Adipose tissue (tissue), 3 donors: ENCODE results near the gene TMEM19. TPM values are rescaled to one million over a fixed set of nuclear protein-coding genes. Genes with fewer than 3 reads are reported as not detected.
"Not testable (repeated sequence)": the region's sequence is repeated elsewhere in the genome, so short reads cannot be mapped to it uniquely, and the experiment has no call there.

Experiments used
- H3K27ac ChIP-seq: one replicate; pipeline ENCODE4 v1.5.1; 2013; ENCODE audit warnings: low read depth, low read length
- WGBS, 3 donors: extraction: QIAGEN DNeasy Blood & Tissue Kit; methylation state at CpG; one replicate each; pipeline ENCODE4 v1.1.7; 2013; 5-methylcytosine and 5-hydroxymethylcytosine counted together
- polyA plus RNA-seq, 3 donors: library from polyadenylated mRNA; stranded (reverse); fragments of 200-250 nt; gene quantifications; one replicate each; pipeline ENCODE4 v1.2.3, GENCODE V29; 2013
- donor health status: healthy with polysubstance abuse.
- donor health status: Bipolar disorder and iron deficiency.
- donor health status: healthy.

Gene TMEM19
- polyA plus RNA-seq, 3 donors: 5.8 to 11.0 (median 8.0) TPM

GRCh38 chr12:71702181-71702580 lies 16.3 kb downstream of the TMEM19 start:
- 94 to 99% (median 96%) methylated on average over 8 of the region's 8 CpGs for WGBS, 3 donors
- not testable (repeated sequence) for H3K27ac ChIP-seq

GRCh38 chr12:71702590-71702989 lies 16.7 kb downstream of the TMEM19 start:
- WGBS, 3 donors: 97 to 100% (median 99%) methylated on average over 5 of the region's 5 CpGs

GRCh38 chr12:71703206-71703605 lies 17.3 kb downstream of the TMEM19 start:
- no peak overlapping the region for H3K27ac ChIP-seq
- WGBS, 3 donors: 78 to 83% (median 82%) methylated on average over 2 of the region's 2 CpGs

More at GRCh38 chr12:71702590-71702989, 16.7 kb downstream of the TMEM19 start:
- H3K27ac ChIP-seq: no peak overlapping the region

- 78 to 92% (median 89%) methylated on average over 2 of the region's 2 CpGs for WGBS, 3 donors
Observed at GRCh38 chr12:71704920-71705319, 19.0 kb downstream of the TMEM19 start.

GRCh38 chr12:71708658-71709057 lies 22.8 kb downstream of the TMEM19 start:
- 96 to 97% (median 96%) methylated on average over 1 of the region's 1 CpG for WGBS, 3 donors
- H3K27ac ChIP-seq: no peak overlapping the region

More at GRCh38 chr12:71704920-71705319, 19.0 kb downstream of the TMEM19 start:
- H3K27ac ChIP-seq: no peak overlapping the region

GRCh38 chr12:71710276-71711125 lies 24.6 kb downstream of the TMEM19 start:
- no peak overlapping the region for H3K27ac ChIP-seq
- 92 to 98% (median 94%) methylated on average over 7 of the region's 7 CpGs for WGBS, 3 donors

- H3K27ac ChIP-seq: no peak overlapping the region
Observed at GRCh38 chr12:71718611-71719010, 32.7 kb downstream of the TMEM19 start.

- no peak overlapping the region for H3K27ac ChIP-seq
Observed at GRCh38 chr12:71719647-71720370, 33.9 kb downstream of the TMEM19 start.

GRCh38 chr12:71721783-71722505 lies 36.1 kb downstream of the TMEM19 start:
- no peak overlapping the region for H3K27ac ChIP-seq
- 89 to 90% (median 89%) methylated on average over 4 of the region's 4 CpGs for WGBS, 3 donors

More at GRCh38 chr12:71719647-71720370, 33.9 kb downstream of the TMEM19 start:
- 74 to 86% (median 80%) methylated on average over 5 of the region's 5 CpGs for WGBS, 3 donors

- WGBS, 3 donors: 77 to 88% (median 82%) methylated on average over 3 of the region's 3 CpGs
- no peak overlapping the region for H3K27ac ChIP-seq
Observed at GRCh38 chr12:71725011-71725410, 39.1 kb downstream of the TMEM19 start.

- no peak overlapping the region for H3K27ac ChIP-seq
Observed at GRCh38 chr12:71726548-71726947, 40.7 kb downstream of the TMEM19 start.

GRCh38 chr12:71727958-71728357 lies 42.1 kb downstream of the TMEM19 start:
- no peak overlapping the region for H3K27ac ChIP-seq
- WGBS, 3 donors: 83 to 96% (median 86%) methylated on average over 5 of the region's 5 CpGs

More at GRCh38 chr12:71726548-71726947, 40.7 kb downstream of the TMEM19 start:
- WGBS, 3 donors: 83 to 89% (median 88%) methylated on average over 2 of the region's 2 CpGs

GRCh38 chr12:71730936-71731335 lies 45.1 kb downstream of the TMEM19 start:
- H3K27ac ChIP-seq: no peak overlapping the region
- 75 to 83% (median 76%) methylated on average over 7 of the region's 7 CpGs for WGBS, 3 donors

GRCh38 chr12:71731439-71732356 lies 45.8 kb downstream of the TMEM19 start:
- H3K27ac ChIP-seq: no peak overlapping the region
- 73 to 84% (median 81%) methylated on average over 21 of the region's 21 CpGs for WGBS, 3 donors

GRCh38 chr12:71732357-71732712 lies 46.5 kb downstream of the TMEM19 start:
- no peak overlapping the region for H3K27ac ChIP-seq

GRCh38 chr12:71737197-71737596 lies 51.3 kb downstream of the TMEM19 start:
- 90 to 100% (median 100%) methylated on average over 1 of the region's 1 CpG for WGBS, 3 donors
- no peak overlapping the region for H3K27ac ChIP-seq

More at GRCh38 chr12:71732357-71732712, 46.5 kb downstream of the TMEM19 start:
- 77 to 87% (median 82%) methylated on average over 3 of the region's 3 CpGs for WGBS, 3 donors

- no peak overlapping the region for H3K27ac ChIP-seq
- 0 to 94% (median 8%) methylated on average over 1 of the region's 1 CpG for WGBS, 3 donors
Observed at GRCh38 chr12:71742998-71743397, 57.1 kb downstream of the TMEM19 start.
